Endothelial cell of umbilical vein (primary cell): ENCODE measurements around the gene CA5A. TPM values are rescaled to one million over a fixed set of nuclear protein-coding genes. Genes with fewer than 3 reads are reported as not detected.

Experiments used
- BruUV-seq: library from RNA; stranded (reverse); fragments of 400-500 nt; replicated peaks from 2 replicates; lab custom pipeline; 2021; lab: Mats Ljungman, UMichigan
- CTCF ChIA-PET: fragments of 300-600, 350-600 bp; sonication (Branson Sonifier 250); formaldehyde crosslinking; loops from one replicate; lab custom pipeline; 2021; ENCODE audit warnings: antibody characterized with exemption, inconsistent platforms; lab: Charles Lee
- POLR2A ChIA-PET: fragments of 300-600, 350-600 bp; sonication (Branson Sonifier 250); formaldehyde crosslinking; loops from one replicate; lab custom pipeline; 2021; ENCODE audit warnings: antibody characterized with exemption, inconsistent platforms; lab: Charles Lee
- DNase-seq: peaks from one replicate; pipeline ENCODE4 v3.0.0-alpha.2; 2011; ENCODE audit warnings: low read depth, low spot score
- FAIRE-seq: peaks from 2 replicates; lab custom pipeline; 2011; peaks lifted over from hg19 to GRCh38; lab: Jason Lieb, UNC
- H2AFZ ChIP-seq: 2 replicates; pipeline ENCODE4 v1.6.0; 2012; ENCODE audit warnings: low read depth, low read length, control low read depth, inconsistent platforms
- H3K27ac ChIP-seq: 2 replicates; pipeline ENCODE4 v1.5.1; 2011; ENCODE audit warnings: low read depth, mild to moderate bottlenecking, control low read depth, low read length, moderate library complexity; ENCODE audit not compliant: insufficient read depth
- H3K27me3 ChIP-seq, 2 experiments: 2 replicates each; pipeline versions ENCODE4 v1.6.0 to v1.6.1; 2011; ENCODE audit warnings: low read length in 2 of 2, mixed read lengths in 1 of 2; ENCODE audit not compliant: control insufficient read depth in 2 of 2, insufficient read depth in 2 of 2
- H3K36me3 ChIP-seq, 2 experiments: 2 replicates in 1 of 2; 3 replicates in 1 of 2; pipeline ENCODE4 v1.5.1; 2011; ENCODE audit warnings: low read length in 2 of 2, mild to moderate bottlenecking in 1 of 2, moderate library complexity in 1 of 2; ENCODE audit not compliant: control insufficient read depth in 2 of 2, insufficient read depth in 2 of 2; ENCODE audit errors: extremely low read depth in 1 of 2
- H3K4me1 ChIP-seq: 3 replicates; pipeline ENCODE4 v1.5.1; 2011; ENCODE audit warnings: mild to moderate bottlenecking, low read length; ENCODE audit not compliant: control insufficient read depth, insufficient read depth; ENCODE audit errors: extremely low read depth
- H3K4me2 ChIP-seq: 2 replicates; pipeline ENCODE4 v1.6.1; 2011; ENCODE audit warnings: low read length, control low read depth, mixed read lengths; ENCODE audit not compliant: insufficient read depth
- H3K4me3 ChIP-seq, 3 experiments: fragments of 200-600 bp in 1 of 3; sonication (generic), shearing (Covaris generic) in 1 of 3; replicated peaks in 1 of 3; 2 replicates each; pipeline ENCODE4 v1.5.1; 2011 to 2016; ENCODE audit warnings: control low read depth in 3 of 3, low read length in 3 of 3, mild to moderate bottlenecking in 2 of 3, inconsistent platforms in 1 of 3, low read depth in 1 of 3, moderate library complexity in 1 of 3; ENCODE audit not compliant: insufficient read depth in 1 of 3
- H3K79me2 ChIP-seq: 2 replicates; pipeline ENCODE4 v1.6.0; 2012; ENCODE audit warnings: low read length, inconsistent platforms; ENCODE audit not compliant: control insufficient read depth, insufficient read depth
- H3K9ac ChIP-seq: replicated peaks from 2 replicates; pipeline ENCODE3; 2011; ENCODE audit warnings: low read length, control low read depth; ENCODE audit not compliant: insufficient read depth; ENCODE audit errors: extremely low read depth
- H3K9me1 ChIP-seq: replicated peaks from 3 replicates; pipeline ENCODE4 v1.6.0; 2011; ENCODE audit warnings: mild to moderate bottlenecking, low read length; ENCODE audit not compliant: control insufficient read depth, insufficient read depth; ENCODE audit errors: extremely low read depth
- H3K9me3 ChIP-seq: replicated peaks from 2 replicates; pipeline ENCODE4 v1.5.1; 2012; ENCODE audit warnings: low read length, inconsistent platforms; ENCODE audit not compliant: control insufficient read depth, insufficient read depth
- H4K20me1 ChIP-seq: replicated peaks from 2 replicates; pipeline ENCODE3; 2011; ENCODE audit warnings: mild to moderate bottlenecking, low read length; ENCODE audit not compliant: control insufficient read depth, insufficient read depth; ENCODE audit errors: extremely low read depth
- CTCF ChIP-seq, 2 donors: IDR thresholded peaks; 1 replicate in 1 of 2; 2 replicates in 1 of 2; pipeline ENCODE4 v1.5.1; 2011; ENCODE audit warnings: low read length in 2 of 2, mild to moderate bottlenecking in 2 of 2, moderate library complexity in 2 of 2, control low read depth in 1 of 2, inconsistent platforms in 1 of 2, low read depth in 1 of 2; ENCODE audit not compliant: insufficient read depth in 1 of 2; ENCODE audit errors: extremely low read depth in 1 of 2
- EZH2 ChIP-seq: IDR thresholded peaks from 2 replicates; pipeline ENCODE4 v1.6.1; 2012; ENCODE audit warnings: borderline replicate concordance, low read depth, mild to moderate bottlenecking, moderate library complexity, low read length, inconsistent platforms; ENCODE audit not compliant: severe bottlenecking
- FOS ChIP-seq: IDR thresholded peaks from 2 replicates; pipeline ENCODE4 v1.6.1; 2011; ENCODE audit warnings: mild to moderate bottlenecking, low read length, moderate library complexity, borderline replicate concordance; ENCODE audit not compliant: insufficient read depth
- GATA2 ChIP-seq: IDR thresholded peaks from 2 replicates; pipeline ENCODE4 v1.7.0; 2011; ENCODE audit warnings: low read depth, mild to moderate bottlenecking, moderate library complexity, mixed read lengths, low read length; ENCODE audit not compliant: insufficient read length, insufficient read depth
- JUN ChIP-seq: IDR thresholded peaks from 2 replicates; pipeline ENCODE4 v1.6.1; 2011; ENCODE audit warnings: borderline replicate concordance, low read depth; ENCODE audit not compliant: insufficient read length, insufficient read depth
- MYC ChIP-seq: IDR thresholded peaks from one replicate; pipeline ENCODE4 v1.6.1; 2011; ENCODE audit warnings: mild to moderate bottlenecking, low read depth, low read length
- POLR2A ChIP-seq: IDR thresholded peaks from 2 replicates; pipeline ENCODE4 v1.6.1; 2012; ENCODE audit warnings: low read depth, mild to moderate bottlenecking, control low read depth, low read length
- POLR2AphosphoS5 ChIP-seq: IDR thresholded peaks from 2 replicates; pipeline ENCODE4 v1.6.1; 2012; ENCODE audit warnings: low read depth, mild to moderate bottlenecking, control low read depth, low read length, moderate library complexity; ENCODE audit not compliant: insufficient read depth
- dilution Hi-C: fragments of 300-500 bp; cut with MboI; formaldehyde crosslinking; loops from one replicate; pipeline ENCODE4 v1.15.0; 2019; ENCODE audit warnings: low sequenced_read_pairs; ENCODE audit not compliant: extremely low pct_ligation_motif_present
- intact Hi-C: fragments of 100-400 bp; cut with micrococcal nuclease; formaldehyde crosslinking; loops from one replicate; pipeline ENCODE4 v1.10.0; 2022
- polyA plus RNA-seq, 4 experiments: library from polyadenylated mRNA; depleted of rRNA in 3 of 4; stranded (reverse) in 3 of 4; unstranded in 1 of 4; fragments of >200 nt; gene quantifications; 2 replicates each; pipeline versions ENCODE4 v1.2.1 to v1.2.3, GENCODE V29; 2011 to 2012; ENCODE audit warnings: missing spikeins in 1 of 4
- total RNA-seq: library from RNA; stranded (reverse); gene quantifications from 2 replicates; pipeline ENCODE4 v1.2.3, GENCODE V29; 2021

The CA5A gene
- total and polyA plus RNA-seq, 2 donors (not counting 3 experiments of a cell fraction or from before 2014, with no cell fraction given), result not detected

GRCh38 chr16:87846705-87847466, 89.4 kb downstream of the CA5A start:
- Histone ChIP-seq H3K9me3 (no peaks in the 10 kb centered on the region), H3K27ac (no peak overlapping the region), H3K79me2 (peaks cover 78% of the 10 kb centered on the region), H2AFZ (no peak overlapping the region), H3K9ac (no peak overlapping the region), H3K36me3 (peaks cover 0 to 2% of the 10 kb centered on the region in 2 experiments), H3K27me3 (no peaks in the 10 kb centered on the region), H3K9me1 (no peaks in the 10 kb centered on the region), H3K4me1 (no peaks in the 10 kb centered on the region), H3K4me2 (no peak overlapping the region), H3K4me3 (no peak overlapping the region), H4K20me1 (no peaks in the 10 kb centered on the region)
- no peak for DNase-seq
- BruUV-seq, result no TSS peak
- no peak for FAIRE-seq
- POLR2A ChIA-PET, result no interaction called here
- CTCF ChIA-PET, result interaction anchor here (1.1 to 3.5 kb wide), 4 partner anchors 10 to 70 kb away, joined by 6 to 26 read pairs (median 14); no protein-coding TSS in a partner anchor
- dilution Hi-C loops, result no loop called here
- TF ChIP-seq FOS, result no peak
- no peak for TF ChIP-seq POLR2A
- TF ChIP-seq GATA2, result no peak
- no peak for TF ChIP-seq MYC
- TF ChIP-seq CTCF (IDR thresholded peaks at IDR 0.05; ENCODE audit: extremely low read depth in 1 of 2, insufficient read depth in 1 of 2, low read depth in 1 of 2, low read length in 2 of 2), result no peak
- no peak for TF ChIP-seq EZH2
- TF ChIP-seq POLR2AphosphoS5, result no peak
- TF ChIP-seq JUN, result no peak
- intact Hi-C loops, result no loop called here
